HG03354 (cell line): ENCODE results near the gene LRIG1.
A peak's percentile ranks its signal among the peaks of the same experiment; 100 is the strongest.

ENCODE experiments used
- ATAC-seq: cut with Tn5 transposase; IDR thresholded peaks from one replicate; pipeline ENCODE4 v1.9.1; 2021; ENCODE audit warnings: mild to moderate bottlenecking; ENCODE audit not compliant: unreplicated experiment, poor library complexity, severe bottlenecking

The LRIG1 gene

DNA sequence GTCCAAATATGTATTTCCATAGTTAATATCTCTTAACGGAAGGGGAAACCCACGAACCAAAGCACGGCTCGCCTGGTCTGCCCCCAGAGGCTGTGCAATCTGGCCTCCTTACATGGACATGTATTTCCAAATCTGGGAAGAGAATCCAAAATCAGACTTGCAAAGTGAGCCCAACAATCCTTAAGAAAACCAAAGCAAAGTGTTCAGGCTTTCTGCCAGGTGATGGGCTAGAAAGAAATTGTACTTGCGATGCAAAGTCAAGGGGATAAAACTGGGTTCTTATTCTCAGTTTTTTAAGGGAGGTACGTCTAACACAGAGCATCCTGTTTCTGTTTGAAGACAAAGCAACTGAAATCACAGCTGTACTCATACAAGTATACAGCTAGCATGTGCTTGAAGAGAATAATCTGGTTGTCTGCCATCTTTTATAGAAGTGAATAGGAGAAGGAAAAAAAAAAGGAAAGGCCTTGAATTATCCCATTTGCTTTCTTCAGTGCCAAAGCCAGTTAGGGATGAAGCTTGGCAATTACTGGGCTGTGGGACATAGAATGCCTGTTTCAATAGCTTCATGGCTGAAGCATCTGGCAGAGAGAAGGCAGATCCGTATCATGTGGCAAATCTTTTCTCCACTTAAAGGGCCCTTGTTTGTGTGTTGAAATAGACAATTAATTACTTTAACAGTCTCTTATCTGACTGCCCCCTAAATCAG, 48.4 kb downstream of the LRIG1 start:
- ATAC-seq, result no peak

DNA sequence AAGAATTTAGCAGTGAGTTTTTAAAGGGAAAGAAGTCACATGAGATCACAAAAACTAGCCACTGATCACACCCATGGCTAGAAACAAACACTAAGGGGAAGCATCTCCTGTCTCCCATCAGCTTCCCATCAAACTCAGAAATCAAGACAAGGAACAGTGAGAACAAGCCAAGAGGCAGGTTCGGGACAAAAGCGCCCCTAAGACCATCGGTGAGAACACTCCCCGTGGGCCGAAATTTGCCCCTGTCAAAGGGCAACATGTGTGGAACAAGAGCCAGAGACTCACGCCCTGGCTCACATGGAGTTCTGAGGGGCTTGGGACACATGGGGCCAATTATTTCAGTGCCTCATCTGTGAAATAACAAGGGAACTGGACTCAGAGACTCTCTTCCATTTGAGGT, 49.1 kb downstream of the LRIG1 start:
- no peak for ATAC-seq

DNA sequence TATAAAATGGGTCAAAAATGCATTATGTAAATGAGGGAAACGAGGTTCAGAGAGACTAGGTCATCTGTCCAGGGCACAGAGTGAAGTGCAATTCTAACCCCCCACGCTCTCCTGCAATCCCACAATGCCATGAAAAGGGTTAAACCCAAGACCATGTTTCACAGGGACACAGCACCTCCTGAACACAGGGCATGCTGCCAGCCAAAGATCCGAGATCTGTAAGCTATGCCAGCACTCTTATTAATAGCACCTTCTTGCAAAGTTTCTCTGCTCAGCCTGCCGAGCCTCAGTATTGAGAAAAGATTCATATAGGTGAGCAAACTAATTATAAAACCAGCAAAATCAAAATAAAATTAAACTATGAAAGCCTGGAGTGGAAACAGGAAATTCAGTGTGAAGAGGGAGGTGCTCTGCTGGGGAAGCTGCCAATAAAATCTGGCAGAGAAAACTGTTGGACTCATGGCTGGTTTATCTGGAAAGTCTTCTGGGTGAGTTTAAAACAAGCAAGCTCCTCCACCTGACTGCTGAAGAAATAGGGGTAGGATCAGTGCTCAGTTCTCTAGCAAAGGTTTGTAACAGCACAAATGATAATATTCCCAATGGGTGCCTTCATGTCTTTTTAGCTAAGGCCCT, 50.3 kb downstream of the LRIG1 start:
- no peak for ATAC-seq

DNA sequence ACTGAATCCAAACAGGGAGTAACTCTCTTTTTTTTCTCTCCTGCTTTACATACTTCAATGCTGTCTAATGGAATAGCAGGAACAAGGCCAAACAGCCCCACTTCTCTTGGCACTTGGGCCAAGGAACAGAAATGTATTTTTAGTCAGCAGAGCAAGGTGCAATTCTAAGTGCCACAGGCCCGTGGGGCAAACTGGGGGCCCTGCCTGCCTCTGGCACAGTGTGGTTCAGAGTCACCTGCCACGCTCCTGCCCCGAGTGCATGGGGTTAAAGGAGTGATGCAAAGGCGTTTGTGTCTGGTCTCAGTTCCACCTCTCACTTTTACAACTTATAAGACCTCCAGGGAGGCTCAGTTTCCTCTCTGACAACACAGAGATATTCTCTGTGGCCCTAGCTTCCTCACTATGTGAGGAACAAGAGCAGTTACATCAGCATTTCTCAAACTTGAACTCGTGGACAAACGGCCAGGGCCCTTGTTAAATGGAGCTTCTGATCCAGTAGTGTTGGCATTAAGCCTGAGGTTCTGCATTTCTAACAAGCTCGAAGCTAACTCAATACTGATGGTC, 51.3 kb downstream of the LRIG1 start:
- no peak for ATAC-seq

DNA sequence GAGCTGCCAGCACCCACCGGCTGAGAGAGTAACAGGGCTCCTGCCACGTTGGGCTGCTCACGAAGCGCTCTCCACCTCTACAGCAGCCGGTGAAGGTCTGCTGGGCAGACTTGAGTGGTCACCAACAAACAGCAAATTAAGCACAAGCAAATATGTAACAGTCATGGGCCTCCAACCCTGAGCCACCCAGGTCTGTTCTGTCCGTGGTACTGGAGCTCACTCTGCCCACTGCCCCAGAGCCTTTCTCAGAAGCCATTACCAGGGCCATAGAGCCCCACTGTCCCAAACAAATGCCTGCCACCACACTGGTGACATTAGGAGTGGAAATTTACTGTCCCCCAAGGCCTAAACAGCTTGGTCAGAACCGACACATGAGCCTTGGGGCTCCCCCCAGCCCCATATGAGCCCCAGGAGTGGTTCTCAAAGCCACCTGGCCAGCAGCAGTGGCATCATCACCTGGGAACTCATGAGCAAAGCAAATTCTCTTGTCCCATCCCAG, 56.6 kb downstream of the LRIG1 start:
- ATAC-seq, result no peak

DNA sequence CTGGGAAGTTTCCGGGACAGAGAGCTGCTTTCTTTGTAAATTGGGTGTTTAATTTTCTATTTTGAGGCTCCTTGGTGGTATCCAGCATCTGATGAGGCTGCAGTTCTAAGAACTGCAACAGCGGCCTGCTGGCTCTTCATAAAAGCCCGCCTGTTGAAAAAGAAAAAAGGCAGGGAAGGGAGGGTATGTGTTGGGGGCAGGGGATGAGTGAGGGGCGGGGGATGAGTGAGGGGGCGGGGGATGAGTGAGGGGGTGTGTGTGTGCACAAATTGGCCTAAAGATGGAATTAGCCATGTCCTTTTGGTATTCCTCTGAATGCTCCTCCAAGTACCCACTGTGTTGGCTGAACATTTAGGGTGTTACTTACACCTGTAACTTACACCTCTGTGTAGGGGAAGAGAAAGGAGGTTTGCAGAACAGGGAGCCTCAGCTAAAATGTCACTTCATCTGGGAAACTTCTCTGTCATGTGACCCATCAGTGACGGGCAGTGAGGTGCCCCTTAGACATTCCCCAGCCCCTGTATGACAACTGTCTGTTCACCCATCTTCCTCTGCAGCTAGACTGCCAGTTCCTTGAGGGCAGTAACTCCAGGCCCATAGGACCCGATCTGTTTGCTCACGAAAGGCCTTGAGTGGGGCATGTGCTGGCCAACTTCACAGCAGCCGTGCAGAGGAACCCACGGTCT, 57.6 kb downstream of the LRIG1 start:
- no peak for ATAC-seq

DNA sequence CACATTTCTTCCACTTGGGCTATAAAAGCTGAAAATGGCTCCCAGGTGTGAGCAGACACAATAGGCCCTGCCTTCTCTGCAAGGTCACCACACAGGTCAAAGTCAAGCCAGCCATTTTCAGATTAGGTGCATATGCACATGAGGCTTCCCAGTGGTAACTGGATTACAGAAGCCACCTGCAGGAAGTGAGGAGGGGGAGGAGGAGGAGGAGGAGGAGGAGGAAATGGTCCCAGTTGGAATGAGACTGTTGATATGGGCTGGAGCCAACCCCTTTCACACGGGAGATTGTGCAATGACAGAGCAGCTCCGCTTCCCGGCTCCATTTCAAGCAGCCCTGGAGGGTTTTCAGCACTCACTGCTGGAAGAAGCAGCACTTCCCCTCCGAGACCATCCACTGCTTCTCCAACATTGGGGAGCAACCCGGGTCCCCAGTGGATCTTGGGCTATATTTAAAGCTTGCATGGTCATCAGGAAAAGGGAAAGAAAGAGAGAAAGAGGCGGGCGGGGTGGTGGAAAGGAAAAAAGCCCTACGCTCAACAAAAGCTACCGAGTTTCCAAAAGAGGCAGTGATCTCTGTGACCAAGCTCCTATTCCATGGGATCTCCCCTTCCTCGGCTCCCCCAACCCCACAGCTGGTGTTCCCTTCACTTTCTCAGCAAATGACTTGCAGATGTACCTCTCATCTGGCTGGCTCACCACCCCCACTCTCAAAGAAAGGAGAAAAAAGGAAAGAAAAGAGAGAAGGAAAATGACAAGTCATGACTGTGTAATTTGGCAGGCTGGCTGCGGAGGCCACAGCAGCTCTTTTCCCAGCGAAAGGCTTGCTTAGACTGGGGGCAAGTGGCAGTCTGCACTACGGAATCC, 58.3 kb downstream of the LRIG1 start:
- ATAC-seq, result no peak

DNA sequence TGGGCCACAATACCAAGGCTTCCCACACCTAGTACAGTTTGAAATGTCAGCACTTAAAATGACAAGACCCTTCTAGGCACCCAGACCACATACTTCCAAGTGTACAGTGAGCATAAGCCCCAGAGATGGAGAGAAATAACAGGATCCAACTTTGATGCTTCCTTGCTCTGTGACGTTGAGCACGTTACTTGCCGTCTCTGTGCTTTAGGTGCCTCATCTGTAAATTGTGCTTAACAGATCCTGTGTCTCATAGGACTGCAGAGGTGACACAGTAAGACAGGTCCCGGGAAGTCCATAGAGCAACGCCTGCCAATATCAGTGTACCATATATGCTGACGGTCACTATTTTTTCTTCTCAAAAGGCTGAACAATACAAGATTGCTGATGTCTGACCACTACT, 59.1 kb downstream of the LRIG1 start:
- no peak for ATAC-seq

DNA sequence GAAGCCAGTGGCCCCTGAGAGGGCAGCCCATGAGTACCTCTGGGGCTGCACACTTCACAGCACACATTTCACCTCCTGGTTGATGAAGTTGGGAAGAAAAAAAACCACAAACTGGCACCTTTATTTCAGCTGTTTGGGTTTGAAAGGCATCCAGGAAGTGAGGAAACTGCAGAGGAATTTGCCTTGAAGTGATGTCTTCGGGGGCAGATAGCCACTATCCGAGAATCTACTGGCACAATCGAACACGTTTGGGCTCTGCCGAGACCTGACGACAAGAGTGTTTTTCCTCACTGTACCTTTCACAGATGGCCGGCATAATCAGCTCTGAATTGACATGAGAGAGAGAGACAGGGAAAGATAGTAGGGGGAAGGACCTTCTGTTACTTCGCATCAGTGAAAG, 59.7 kb downstream of the LRIG1 start:
- ATAC-seq, result no peak

DNA sequence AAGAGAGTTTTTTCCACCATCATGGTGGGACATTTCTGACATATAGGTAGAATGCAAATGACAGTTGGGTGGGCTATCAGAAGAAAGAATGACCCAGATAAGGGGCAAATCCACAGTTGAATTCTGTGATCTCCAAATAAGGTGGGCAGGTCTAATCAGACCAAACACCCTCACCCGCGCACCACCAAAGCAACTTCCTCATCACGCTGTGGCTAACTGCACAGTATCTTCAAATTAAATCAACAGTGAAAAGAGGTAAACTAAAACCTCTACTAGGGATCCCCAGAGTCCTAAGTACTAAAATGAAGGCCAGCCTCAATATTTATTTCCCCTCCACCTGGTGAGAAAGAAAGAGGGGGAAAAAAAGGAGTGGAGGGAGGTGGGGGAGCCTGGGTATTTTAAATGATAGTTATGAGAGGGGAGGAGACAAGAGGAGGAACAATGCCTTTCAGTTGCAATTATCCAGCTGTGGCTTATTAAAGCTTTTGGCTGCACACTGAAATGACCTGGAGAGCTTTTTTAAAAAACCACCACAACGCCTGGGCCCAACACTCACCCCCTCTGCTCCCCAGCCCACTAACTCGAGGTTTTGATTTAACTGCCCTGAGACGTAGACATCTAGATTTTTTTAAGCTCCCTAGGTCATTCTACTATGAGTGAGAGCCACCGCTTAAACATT, 61.0 kb downstream of the LRIG1 start:
- peak; percentile 66 for ATAC-seq

DNA sequence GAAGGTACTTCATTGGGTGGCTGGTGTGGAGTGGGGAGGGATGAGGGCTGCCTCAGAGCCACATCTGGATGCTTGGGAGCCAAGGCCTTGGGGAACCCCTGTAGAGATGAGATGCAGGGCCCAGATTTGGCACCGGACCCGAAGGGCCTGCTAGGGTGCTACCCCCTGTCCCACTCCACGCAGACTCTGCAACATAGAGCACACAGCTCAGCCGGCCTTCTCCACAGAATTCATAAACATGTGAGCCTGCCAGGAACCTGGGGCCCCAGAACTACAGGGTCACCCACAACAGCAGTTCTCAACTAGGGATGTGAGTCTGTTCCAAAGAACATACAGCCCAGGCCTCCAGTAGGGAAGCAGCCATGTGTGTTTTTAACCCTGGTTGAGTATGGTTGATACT, 62.8 kb downstream of the LRIG1 start:
- no peak for ATAC-seq

DNA sequence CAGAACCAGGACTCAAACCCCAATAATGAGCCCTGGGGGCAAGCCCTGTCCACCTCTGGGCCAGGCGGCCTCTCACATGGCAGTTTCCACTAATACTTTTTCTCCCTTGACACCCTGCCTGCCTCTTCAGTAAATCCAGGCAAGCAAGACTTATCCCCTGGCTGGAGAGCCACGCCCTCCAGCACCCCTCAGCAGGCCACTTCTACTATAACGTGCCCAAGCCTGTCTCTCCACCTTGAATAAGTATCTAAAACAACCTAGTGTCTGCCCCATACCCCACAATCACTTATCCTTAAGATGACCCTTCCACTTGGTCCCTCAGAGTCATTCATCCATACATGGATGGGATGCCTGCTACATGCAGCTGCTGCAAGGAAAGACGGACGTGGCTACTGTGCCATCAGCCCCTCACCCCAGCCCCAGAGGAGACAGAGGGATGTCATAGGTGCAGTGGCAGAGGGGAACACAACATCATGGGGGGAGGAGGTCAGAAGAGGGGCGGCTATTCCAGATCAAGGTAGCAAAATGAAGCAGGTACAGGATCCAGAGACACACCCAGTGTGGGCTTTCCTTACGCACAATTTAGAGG, 63.4 kb downstream of the LRIG1 start:
- no peak for ATAC-seq

DNA sequence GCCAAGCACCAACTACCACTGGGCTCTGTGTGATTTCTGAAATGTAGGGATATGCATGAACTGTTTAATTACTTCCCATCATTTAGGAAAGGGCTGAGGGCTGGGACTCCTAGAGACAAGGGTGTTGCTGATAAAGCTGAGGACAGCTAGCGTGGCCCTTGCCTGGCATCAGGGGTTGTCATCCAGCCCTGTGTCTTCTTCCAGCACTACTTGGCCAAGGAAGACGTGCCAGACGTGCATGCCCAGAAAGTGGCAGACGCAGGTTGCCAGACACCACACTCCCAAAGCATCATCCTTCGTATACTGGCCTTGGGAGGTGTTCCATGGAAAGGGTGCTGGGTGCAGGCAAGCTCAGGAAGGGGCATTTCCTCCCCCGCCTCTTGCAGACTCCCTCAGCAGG, 64.8 kb downstream of the LRIG1 start:
- ATAC-seq, result no peak

DNA sequence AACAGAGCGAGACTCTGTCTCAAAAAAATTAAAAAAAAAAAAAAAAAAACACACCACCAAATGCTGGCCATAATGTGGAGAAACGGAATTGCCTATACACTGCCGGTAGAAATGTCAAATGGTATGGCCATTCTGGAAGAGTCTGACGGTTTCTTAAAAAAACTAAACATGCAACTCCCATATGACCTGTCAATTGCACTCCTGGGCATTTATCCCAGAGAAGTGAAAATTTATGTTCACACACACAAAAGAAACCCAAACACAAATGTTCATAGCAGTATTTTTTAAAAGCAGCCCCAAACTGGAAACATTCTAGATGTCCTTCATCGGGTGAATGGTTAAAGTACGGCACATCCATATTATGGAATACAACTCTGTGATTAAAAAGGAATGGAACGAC, 66.1 kb downstream of the LRIG1 start:
- no peak for ATAC-seq

DNA sequence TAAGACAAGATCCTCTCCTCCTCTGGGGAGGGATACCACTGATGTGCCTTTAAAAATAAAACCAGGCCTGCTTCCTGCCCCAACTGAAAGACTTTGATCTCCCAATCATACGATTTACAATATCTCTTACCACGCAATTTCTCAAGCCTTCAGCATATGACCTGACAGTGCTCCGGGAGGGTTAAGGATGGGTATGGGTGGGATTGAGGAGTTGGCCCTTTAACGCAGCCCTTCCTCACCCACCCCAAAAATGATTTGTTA, 67.4 kb downstream of the LRIG1 start:
- ATAC-seq, result no peak

DNA sequence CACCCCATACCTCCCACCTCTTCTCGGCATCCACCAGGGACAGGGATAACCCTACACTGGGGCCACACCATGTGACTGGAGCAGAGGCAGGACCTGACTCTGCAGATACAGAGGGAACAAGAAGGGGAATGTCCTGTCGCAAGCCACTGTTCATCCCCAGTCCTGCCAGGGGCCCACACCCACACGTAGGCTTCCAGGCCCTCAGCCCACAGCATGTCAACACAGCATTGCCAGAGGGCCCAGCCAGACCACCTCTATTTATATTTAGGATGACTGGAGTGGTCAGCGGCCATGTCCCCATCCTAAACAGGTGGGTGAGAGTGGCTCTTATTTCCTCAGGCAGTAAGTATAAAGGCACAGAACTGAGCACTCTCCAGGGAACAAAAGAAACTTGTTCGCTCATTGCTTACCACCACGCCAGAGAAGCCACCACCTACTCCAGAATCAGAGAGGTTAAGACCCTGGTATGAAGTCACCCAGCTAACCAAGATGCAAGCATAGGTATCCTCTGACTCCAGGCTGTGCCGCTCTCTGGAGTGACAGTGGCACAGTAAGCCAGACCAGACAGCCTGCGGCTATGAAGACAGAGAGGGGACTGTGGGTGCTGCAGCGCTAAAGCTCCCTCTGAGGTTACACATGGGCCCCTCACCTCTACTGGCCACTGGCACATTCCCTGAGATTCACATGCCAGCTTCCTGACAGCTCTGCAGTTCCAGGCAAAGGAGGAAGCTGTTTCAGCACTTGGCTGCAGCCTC, 67.9 kb downstream of the LRIG1 start:
- no peak for ATAC-seq

DNA sequence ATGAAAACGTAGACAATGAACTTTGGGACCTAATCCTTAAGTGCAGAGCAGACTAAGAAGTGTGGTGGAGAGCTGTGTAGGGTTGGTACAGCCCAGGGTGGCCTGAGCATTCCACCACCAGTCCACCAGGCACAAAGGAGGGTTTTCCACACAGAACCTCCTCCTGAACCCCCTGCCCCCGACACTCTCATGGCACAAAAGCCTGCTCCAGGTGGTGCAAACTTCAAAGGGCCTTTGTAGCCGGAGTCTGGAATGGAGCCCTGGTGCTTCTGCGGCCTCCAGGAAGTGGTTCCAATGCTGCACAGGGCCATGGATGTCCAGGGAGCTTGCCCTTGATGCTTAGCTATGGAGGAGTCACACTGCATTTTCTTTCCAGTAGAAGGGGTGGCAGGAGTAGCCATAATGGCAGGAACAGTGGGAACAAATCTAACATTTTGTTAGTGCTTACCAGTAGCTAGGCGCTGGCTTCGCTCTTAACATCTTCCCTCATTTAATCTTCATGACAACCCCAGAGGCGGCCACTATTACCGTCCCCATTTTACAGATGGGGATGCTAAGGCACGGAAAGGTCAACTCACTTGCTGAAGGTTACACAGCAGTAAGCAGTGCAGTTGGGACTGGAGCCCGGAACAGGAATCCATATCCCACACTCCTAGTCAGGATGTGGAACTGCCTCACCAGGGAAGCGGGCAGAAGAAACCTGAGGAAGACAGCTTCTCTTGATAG, 68.6 kb downstream of the LRIG1 start:
- ATAC-seq, result no peak

DNA sequence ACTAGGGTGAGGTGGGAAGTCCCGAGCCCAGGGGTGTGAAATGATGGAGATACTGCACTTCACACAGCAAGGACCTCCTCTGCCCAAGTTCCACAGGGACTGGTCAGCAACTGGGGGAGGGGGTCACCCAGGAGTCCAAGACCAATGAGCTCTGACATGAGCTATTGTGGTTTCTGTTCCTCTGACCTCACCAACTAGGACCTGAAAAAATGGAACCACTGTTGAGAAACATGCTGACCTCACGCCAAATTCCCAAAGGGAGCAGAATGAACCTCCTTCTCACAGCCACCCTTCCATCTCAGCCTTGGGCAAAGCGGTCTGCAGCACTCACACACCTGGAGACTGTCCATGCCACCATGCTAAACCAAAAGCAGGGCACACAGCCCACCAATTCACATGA, 69.3 kb downstream of the LRIG1 start:
- ATAC-seq, result no peak
